ENCODE measurements around the gene UTP14A.
"Not testable (repeated sequence)": the region's sequence is repeated elsewhere in the genome, so short reads cannot be mapped to it uniquely, and the experiment has no call there.

UTP14A gene, protein sequence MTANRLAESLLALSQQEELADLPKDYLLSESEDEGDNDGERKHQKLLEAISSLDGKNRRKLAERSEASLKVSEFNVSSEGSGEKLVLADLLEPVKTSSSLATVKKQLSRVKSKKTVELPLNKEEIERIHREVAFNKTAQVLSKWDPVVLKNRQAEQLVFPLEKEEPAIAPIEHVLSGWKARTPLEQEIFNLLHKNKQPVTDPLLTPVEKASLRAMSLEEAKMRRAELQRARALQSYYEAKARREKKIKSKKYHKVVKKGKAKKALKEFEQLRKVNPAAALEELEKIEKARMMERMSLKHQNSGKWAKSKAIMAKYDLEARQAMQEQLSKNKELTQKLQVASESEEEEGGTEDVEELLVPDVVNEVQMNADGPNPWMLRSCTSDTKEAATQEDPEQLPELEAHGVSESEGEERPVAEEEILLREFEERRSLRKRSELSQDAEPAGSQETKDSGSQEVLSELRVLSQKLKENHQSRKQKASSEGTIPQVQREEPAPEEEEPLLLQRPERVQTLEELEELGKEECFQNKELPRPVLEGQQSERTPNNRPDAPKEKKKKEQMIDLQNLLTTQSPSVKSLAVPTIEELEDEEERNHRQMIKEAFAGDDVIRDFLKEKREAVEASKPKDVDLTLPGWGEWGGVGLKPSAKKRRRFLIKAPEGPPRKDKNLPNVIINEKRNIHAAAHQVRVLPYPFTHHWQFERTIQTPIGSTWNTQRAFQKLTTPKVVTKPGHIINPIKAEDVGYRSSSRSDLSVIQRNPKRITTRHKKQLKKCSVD

DNA sequence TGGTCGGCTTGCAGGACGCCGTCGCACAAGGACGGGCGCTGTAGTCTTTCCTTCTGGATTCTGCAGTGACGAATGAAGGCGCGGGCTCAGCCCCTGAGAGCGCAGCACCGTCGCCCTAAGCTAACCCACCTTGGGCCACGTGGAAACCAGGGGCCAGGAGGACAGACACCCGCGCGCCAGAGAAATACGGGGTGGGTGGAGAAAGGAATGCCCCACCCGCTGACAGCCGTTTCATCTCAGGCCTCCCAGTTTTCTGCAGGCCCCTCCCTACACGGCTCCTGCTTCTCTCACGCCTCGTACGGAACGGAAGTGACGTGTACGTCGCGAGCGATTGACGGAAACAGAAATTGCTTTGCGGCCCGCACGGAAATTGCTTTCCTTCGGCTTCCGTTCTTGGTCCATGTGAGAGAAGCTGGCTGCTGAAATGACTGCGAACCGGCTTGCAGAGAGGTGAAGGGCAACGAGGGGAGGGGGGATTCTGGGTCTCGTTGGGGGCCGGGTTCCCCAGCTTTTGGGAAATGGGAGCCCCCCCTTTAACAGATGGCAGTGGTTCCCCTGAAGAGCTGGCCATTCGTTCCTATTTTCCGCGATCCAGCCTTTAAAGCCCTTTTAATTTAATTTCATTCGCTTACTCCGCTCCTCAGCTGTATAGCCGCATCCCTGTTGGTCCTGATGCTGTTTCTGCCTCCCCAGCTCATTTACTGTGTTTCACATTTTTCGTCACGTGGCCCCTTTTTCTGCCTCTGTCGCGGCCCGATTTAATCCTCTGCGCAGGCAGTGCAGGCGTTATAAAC is at the start of gene UTP14A:
Gene UTP14A (plus strand): TSS at position 378 of the 794 bp plus-strand sequence. CDS start 47 bp downstream, at position 425.
- peak; percentile 67 to 69 for DNase-seq (ENCODE audit: low read depth in 2 of 2)

DNA sequence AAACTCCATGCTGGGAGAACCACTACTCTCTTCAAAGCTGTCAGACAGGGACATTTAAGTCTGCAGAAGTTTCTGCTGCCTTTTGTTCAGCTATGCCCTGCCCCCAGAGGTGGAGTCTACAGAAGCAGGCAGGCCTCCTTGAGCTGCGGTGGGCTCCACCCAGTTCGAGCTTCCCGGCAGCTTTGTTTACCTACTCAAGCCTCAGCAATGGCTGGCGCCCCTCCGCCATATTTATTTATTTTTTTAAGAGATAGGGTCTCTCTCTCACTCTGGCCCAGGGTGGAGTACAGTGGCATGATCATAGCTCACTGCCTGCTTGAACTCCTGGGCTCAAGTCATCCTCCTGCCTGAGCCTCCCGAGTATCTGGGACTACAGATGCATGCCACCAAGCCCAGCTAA is 46.8 kb upstream of the UTP14A start:
- DNase-seq (ENCODE audit: low read depth in 2 of 2): not testable (repeated sequence)

DNA sequence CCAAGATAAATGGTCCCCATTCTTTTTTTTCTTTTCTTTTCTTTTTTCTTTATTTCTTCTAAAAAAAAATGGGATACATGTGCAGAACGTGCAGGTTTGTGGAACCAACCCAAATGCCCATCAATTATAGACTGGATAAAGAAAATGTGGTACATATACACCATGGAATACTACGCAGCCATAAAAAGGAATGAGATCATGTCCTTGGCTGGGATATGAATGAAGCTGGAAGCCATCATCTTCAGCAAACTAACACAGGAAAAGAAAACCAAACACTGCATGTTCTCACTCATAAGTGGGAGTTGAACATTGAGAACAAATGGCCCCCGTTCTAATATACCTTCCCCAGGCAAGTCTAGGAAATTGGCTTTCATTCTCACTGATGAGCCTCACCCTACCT is 39.6 kb upstream of the UTP14A start:
- DNase-seq (ENCODE audit: low read depth in 2 of 2): not testable (repeated sequence)

DNA sequence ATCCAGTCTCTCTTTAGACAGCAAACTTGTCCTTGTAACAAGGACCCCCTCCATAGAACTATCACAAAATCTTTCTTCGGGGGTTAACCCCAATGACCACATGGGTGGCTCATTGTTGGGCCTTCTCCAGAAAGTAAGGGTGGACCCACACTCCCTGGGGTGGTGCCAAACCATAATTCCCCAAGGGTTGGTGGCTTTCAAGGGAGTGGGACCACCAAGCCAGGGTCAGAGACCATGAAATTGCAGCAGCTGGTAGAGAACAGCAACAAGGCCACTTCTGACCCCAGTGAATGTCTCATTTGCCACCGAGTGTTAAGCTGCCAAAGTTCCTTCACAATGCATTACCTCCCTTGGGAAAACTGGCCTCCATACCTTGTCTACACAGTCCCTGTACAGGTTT is 33.4 kb upstream of the UTP14A start:
- no peak for DNase-seq (ENCODE audit: low read depth in 2 of 2)

DNA sequence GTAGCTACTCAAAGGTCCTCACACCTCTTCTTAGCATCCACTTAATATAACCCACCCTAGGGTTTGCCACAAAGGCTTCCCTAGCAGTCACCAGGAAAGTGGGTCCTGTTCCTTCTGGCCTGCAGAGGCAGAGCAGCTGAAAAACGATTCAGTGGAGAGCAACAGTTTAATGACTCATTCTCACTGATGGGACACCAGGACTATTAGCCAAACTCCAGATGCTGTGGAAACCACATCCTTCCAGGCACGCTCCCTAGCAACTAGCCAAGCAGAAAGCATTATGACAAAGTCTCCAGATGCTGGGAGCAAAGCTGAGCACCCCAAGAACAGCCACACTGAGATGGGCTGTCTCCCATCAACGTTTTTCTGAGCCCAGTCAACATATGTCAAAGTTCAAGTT is 30.3 kb upstream of the UTP14A start:
- DNase-seq (ENCODE audit: low read depth in 2 of 2): peak; percentile 30 to 36

DNA sequence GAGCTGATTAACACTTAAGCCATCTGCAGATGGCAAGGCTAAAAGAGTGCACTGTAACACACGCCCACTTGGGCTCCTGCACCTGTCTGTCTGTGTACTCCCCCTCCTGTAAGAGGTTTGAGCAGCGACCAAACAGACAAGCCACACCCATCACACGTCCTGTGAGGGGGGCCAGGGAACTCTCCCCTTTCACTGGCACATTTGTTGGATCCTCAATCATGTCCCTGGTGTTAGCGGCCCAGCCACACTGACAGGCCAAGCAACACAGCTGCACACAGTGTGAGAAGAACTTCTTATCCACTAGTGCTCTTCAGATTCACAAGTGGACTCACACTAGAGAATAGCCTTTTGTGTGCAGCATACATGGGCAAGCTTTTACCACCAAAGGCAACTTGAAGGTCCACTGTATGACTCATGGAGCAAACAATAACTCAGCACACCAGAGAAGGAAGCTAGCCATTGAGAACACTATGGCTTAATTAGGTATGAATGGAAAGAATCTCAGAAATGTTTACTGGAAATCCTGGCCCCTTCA is 29.1 kb upstream of the UTP14A start:
- no peak for DNase-seq (ENCODE audit: low read depth in 2 of 2)

DNA sequence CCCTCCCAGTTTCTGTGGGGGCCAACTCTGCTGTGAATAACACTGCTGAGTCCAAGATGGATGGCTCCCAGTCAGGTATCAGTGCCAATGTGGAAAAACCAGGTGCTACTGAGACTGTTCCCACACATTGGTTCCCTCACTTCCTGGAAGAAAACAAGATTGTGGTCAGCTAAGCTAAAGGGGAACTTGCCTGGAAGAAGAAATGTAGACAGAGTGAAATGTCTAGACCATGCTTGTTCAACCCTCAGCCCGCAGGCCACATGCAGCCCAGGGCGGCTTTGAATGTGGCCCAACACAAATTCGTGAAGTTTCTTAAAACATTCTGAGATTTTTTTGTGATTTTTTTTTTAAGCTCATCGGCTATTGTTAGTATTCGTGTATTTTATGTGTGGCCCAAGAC is 28.6 kb upstream of the UTP14A start:
- DNase-seq (ENCODE audit: low read depth in 2 of 2): no peak

DNA sequence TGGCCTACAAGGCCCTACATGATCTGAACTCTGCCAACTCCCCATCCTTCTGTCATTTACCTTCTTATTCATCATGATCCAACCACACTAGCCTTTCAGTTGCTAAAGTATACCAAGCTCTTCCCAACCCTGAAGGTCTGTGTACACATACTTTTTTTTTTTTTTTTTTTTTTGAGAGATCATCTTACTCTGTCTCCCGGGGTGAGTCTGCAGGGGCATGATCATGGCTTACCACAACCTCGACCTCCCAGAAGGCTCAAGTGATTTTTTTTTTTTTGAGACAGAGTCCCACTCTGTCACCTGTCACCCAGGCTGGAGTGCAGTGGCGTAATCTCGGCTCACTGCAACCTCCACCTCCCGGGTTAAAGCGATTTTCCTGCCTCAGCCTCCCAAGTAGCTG is 5.9 kb upstream of the UTP14A start:
- no peak for DNase-seq (ENCODE audit: low read depth in 2 of 2)

DNA sequence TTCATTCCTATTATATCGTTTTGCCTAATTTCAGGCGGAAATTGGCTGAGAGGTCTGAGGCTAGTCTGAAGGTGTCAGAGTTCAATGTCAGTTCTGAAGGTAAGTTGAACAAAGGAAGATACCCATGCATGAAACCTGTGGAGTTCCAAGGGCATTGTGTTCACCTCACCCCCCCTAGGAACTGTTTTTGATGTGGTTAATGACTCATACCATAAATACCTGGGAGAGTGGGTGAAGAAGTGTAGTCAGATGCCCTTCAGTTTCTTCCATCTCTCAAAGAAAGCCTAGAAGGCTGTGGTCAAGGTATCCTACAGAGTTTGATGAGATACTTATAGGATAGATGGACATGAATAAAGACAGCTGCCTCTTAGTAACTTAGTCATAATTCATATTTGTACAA is 2.7 kb downstream of the UTP14A start:
- DNase-seq (ENCODE audit: low read depth in 2 of 2): no peak

DNA sequence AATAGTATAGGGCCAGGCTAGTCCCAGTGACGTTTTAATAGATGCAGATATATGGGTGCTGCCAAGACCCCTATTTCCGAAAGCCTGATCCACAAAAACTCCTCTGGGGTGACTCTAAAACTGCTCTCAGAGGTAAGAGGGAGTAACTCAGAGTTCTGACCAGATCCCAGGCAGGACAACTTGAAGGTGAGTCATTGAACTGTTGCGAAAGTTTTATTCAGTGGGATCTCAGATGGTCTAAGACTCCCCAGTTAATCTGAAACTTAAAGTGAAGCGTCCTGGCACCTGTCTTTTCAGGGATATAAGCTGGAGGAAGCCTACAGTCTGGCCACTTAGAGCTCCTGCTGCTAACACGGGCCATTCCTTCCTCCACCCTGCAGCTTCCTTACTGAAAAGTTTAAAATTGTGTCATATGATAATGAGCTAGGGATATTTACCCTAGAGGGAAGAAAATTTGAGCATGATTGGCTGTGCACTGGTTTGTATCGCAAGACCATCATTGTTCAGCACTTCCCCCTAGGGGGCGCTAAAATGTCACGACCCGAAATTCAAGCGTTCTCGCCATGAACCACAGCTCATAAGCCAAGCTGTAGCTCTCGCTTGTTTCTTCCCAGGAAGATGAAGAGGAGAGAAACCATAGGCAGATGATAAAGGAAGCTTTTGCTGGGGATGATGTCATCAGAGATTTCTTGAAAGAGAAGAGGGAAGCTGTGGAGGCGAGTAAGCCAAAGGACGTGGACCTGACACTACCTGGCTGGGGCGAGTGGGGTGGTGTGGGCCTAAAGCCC is 19.5 kb downstream of the UTP14A start:
- DNase-seq (ENCODE audit: low read depth in 2 of 2): peak; percentile 31 to 32

DNA sequence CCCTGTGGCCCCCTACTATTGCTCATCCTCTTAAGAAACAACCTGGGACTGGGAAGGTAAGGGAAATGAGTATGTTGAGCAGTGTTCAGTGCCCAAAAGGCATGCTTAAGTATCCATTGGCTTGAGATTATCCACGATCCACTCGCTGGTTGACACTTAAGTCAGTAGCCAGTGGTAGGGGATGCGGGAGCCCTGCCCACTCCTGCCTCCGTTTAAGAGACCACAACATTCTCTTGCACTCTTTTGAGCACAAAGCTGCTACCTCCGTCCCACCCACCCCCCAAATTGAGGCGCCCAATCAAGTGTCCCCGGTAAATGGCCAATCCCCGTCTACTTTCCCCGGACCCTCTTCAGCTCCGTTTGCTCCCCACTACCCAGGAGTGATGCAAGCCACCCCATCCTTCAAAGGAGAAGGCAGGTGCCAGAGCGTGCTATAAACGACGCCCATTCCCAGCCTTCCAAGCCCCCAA is 25.0 kb downstream of the UTP14A start:
- DNase-seq (ENCODE audit: low read depth in 2 of 2): no peak

DNA sequence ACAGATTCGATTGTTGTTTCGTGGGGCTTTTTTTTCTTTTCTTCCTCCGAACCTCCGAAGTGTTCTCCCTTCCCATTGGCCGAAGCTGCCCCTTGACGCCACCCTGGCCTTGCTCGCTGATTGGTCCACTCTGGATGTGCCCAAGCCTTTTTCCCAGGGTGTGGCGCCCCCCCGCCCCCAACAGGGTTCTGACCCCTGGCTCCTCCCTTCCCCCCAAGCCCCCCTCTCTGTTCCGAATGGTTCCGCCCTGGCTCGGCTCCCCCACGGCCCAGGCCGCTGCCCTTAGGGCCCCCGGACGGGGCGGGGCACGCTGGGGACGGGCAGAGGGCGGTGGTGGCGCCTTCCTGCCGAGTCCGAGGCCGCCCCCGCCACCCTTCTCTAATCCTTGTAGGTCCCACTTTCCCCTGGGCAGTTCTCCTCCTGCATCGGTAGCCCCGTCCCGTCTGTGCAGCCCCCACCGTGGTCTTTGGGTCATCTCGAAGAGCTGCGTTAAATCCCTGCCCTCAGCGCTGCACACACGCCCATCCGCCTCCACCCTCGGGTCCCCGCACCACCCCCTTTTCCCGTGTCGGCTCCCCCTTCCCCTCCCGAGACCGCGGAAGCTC is 25.5 kb downstream of the UTP14A start:
- peak; percentile 66 to 73 for DNase-seq (ENCODE audit: low read depth in 2 of 2)

DNA sequence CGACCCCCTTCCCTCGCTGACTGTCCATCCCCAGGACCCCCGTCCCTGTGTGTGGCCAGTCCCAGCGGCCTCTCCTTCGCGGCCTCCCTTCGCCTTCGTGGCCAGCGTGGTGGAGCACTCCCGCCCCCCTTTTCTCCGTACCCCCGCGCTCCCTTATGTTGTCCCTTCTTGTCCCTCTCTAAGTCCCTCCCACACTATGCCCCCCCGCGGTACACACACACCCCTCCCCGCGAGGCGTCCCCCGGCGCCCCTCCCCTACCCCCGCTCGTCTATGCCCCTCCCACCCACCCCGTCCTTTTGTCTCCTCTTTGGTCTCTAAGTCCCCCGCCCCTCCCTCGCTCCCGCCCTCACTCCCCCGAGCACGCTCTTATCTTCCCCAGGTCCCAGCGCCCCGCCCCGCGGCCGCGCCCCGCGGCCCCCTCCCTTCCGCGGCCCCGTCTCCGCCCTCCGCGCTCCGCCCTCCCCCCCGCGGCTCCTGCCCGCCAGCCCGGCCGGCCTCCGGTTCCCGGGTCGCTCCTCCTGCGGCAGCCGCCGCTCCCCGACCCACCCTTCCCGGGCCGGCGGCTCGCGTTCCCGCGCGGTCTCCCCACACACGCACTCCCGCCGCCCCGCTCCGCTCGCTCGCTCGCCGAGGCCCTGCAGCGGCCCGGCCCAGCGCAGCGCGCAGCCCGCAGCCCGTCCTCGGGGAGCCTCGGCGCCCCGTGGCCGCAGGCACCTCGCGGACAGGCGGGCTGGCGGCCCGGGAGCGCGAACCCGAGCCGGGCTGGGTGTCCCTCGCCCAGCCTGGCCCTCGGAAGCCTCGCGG is 26.3 kb downstream of the UTP14A start:
- DNase-seq (ENCODE audit: low read depth in 2 of 2): peak; percentile 61 to 64

DNA sequence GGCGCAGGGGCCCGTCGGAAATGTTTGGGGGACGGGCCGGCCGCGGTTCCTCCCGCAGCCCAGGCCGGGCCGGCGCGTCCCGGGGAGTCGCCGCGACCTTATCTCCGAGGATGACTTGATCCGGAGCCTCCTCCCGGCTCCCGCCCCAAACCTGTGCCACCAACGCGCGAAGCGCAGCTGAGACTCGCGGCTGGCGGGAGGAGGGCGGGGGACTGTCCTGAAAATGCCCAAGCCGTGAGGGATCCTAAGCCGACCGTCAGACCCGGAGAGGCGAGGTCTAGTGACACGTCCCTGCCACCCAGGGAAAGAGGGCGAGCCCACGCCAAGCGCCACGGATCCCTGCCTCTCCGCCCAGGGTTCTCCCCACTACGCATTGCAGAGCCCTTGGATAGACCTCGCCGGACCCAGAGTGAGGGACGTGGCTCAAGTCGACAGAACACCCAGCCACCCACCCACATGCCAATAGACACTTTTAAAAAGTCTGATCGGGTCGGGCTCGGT is 26.9 kb downstream of the UTP14A start:
- DNase-seq (ENCODE audit: low read depth in 2 of 2): no peak

DNA sequence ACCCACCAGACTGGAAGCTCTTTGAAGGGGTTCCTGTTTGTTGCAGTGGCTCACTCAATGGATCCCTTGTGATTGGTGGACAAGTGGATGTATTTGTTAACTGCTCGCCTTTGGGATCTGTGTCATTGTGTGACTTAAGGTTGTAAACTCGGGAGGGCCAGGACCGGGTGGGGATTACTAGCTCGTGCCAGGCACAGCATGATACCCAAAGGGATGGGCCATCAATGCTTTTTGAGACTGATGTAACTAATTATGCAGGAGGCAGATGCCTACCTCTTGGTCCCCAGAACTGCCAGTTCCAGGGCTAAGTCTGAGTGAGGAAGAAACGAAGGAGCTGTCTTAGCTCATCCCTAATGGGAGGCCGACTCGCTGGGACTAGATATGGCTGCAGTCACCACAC is 27.7 kb downstream of the UTP14A start:
- no peak for DNase-seq (ENCODE audit: low read depth in 2 of 2)

DNA sequence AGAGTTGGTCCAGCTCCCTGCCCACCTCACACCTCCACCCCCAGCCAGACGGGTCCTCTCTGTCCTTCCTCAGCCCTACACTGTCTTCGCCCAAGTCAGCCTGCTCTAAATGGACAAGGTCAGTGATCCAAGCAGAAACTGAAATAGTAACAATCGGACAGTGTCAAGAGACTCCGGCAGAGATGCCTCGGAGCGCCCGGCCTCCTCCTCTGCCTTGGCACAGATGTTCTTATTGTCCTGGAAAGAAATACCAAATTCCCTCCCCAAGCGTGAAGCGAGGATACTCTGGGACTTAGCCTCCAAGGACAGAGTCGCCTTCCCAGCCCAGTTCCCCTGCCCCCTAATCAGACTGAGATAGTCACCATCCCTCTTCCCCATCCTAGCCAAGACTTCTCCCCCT is 28.5 kb downstream of the UTP14A start:
- no peak for DNase-seq (ENCODE audit: low read depth in 2 of 2)

DNA sequence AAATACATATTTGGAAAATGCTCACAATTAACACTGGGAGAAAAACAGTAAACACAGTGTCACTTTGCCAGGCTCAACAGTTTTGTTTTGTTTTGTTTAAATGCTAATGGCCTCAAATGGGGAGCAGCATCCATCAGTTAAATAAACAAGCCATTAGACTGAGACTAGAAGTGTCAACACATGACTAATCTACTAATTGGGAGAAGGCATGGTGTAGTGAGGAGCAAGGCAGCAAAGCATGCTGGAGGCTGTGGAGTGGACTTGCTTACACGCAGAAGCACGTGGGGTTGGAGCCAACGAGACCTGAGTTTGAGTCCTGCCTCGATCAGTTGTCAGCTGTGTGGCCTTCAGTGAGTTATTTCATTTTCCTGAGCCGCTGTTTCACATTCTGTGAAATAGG is 29.0 kb downstream of the UTP14A start:
- DNase-seq (ENCODE audit: low read depth in 2 of 2): no peak

DNA sequence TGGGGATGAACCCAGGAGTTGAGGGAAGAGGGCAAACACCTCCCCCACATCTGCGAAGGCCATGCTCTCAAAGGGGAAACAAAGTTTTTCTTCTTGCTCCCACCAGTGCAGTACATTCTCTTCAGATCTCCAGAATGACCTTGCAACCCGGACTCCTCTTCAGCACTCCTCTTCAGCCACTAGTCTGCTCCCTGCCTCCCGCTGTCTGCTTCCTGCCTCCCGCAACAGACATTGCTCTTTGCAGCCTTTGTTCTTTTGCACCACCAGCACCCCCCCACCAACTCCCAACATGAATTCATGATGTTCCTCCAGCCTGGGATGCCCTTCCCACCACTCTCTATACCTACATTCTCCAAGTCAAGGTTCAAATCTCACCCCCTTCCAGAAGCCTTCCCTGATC is 32.1 kb downstream of the UTP14A start:
- DNase-seq (ENCODE audit: low read depth in 2 of 2): no peak

DNA sequence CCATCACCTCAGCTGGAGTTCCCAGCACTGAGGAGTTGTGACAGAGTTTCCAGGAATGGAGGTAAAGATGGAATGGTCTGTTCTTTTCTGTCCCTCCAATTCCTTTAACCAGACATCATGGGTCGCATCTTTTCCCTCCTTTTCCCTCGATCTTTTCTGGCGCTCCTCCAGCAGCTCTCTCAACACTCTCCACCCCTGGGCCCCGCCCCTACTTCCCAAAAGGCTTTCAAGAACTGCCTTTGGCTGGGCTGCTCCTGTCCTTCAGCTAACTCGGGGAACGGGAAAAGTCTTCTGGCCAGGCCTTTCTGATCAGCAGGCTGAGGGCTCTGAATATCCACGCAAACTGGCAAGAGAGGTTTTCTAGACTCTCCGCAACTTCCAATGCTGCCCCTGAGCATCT is 34.0 kb downstream of the UTP14A start:
- no peak for DNase-seq (ENCODE audit: low read depth in 2 of 2)

DNA sequence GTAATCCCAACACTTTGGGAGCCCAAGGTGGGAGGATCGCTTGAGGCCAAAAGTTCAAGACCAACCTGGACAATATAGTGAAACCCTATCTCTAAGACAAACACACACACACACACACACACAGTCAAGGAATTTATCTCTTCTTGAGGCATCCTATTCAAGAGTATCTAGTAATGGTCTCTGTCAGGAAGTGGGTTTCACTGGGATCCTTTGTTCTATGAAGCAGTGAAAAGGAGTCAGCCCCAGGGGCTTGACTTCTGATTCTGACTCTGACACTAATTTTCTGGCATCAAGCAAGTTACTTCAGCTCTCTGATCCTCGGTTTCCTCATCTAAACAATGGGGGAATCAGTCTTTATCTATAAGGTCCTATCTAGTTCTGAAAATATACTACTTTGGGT is 34.8 kb downstream of the UTP14A start:
- DNase-seq (ENCODE audit: low read depth in 2 of 2): no peak
